Measurements from ENCODE around the gene ELOVL3.

DNA sequence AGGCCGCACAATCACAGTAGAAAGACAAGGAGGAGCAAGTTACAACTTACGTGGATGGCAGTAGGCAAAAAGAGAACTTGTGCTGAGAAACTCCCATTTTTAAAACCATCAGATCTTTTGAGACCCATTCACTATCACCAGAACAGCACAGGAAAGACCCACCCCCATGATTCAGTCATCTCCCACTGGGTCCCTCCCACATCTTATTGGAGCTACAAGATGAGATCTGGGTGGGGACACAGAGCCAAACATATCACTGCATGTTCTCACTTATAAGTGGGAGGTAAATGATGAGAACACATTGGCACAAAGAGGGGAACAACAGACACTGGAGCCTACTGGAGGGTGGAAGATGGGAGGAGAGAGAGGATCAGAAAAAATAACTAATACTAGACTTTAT is 41.5 kb upstream of the ELOVL3 start:
- TF ChIP-seq, protein P1, sequence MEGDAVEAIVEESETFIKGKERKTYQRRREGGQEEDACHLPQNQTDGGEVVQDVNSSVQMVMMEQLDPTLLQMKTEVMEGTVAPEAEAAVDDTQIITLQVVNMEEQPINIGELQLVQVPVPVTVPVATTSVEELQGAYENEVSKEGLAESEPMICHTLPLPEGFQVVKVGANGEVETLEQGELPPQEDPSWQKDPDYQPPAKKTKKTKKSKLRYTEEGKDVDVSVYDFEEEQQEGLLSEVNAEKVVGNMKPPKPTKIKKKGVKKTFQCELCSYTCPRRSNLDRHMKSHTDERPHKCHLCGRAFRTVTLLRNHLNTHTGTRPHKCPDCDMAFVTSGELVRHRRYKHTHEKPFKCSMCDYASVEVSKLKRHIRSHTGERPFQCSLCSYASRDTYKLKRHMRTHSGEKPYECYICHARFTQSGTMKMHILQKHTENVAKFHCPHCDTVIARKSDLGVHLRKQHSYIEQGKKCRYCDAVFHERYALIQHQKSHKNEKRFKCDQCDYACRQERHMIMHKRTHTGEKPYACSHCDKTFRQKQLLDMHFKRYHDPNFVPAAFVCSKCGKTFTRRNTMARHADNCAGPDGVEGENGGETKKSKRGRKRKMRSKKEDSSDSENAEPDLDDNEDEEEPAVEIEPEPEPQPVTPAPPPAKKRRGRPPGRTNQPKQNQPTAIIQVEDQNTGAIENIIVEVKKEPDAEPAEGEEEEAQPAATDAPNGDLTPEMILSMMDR (conservative IDR thresholded peaks at IDR 0.05; ENCODE audit: low read depth in 2 of 2), result no peak
- TF ChIP-seq EZH2 (IDR thresholded peaks at IDR 0.05; ENCODE audit: low read depth, unreplicated experiment) (no peak), POLR2AphosphoS5 (IDR thresholded peaks at IDR 0.05; ENCODE audit: low read depth) (no peak), EZH2phosphoT487 (IDR thresholded peaks at IDR 0.05; ENCODE audit: unreplicated experiment) (no peak), ZNF114 (CRISPR knock-in tag; IDR thresholded peaks at IDR 0.05) (no peak), CREB1 (CRISPR knock-in tag; IDR thresholded peaks at IDR 0.05; ENCODE audit: low read depth) (no peak), JUNB (IDR thresholded peaks at IDR 0.05; ENCODE audit: unreplicated experiment) (no peak), NANOG (IDR thresholded peaks at IDR 0.05; ENCODE audit: borderline replicate concordance) (no peak), STAT1 (IDR thresholded peaks at IDR 0.05; ENCODE audit: unreplicated experiment) (no peak), ZNF331 (CRISPR knock-in tag; IDR thresholded peaks at IDR 0.05; ENCODE audit: low read depth) (no peak)
- TF ChIP-seq, protein P2, sequence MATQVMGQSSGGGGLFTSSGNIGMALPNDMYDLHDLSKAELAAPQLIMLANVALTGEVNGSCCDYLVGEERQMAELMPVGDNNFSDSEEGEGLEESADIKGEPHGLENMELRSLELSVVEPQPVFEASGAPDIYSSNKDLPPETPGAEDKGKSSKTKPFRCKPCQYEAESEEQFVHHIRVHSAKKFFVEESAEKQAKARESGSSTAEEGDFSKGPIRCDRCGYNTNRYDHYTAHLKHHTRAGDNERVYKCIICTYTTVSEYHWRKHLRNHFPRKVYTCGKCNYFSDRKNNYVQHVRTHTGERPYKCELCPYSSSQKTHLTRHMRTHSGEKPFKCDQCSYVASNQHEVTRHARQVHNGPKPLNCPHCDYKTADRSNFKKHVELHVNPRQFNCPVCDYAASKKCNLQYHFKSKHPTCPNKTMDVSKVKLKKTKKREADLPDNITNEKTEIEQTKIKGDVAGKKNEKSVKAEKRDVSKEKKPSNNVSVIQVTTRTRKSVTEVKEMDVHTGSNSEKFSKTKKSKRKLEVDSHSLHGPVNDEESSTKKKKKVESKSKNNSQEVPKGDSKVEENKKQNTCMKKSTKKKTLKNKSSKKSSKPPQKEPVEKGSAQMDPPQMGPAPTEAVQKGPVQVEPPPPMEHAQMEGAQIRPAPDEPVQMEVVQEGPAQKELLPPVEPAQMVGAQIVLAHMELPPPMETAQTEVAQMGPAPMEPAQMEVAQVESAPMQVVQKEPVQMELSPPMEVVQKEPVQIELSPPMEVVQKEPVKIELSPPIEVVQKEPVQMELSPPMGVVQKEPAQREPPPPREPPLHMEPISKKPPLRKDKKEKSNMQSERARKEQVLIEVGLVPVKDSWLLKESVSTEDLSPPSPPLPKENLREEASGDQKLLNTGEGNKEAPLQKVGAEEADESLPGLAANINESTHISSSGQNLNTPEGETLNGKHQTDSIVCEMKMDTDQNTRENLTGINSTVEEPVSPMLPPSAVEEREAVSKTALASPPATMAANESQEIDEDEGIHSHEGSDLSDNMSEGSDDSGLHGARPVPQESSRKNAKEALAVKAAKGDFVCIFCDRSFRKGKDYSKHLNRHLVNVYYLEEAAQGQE (IDR thresholded peaks at IDR 0.05; ENCODE audit: unreplicated experiment), result no peak
- TF ChIP-seq, protein P3, sequence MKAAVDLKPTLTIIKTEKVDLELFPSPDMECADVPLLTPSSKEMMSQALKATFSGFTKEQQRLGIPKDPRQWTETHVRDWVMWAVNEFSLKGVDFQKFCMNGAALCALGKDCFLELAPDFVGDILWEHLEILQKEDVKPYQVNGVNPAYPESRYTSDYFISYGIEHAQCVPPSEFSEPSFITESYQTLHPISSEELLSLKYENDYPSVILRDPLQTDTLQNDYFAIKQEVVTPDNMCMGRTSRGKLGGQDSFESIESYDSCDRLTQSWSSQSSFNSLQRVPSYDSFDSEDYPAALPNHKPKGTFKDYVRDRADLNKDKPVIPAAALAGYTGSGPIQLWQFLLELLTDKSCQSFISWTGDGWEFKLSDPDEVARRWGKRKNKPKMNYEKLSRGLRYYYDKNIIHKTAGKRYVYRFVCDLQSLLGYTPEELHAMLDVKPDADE (IDR thresholded peaks at IDR 0.05), result no peak
- TF ChIP-seq, protein P4, sequence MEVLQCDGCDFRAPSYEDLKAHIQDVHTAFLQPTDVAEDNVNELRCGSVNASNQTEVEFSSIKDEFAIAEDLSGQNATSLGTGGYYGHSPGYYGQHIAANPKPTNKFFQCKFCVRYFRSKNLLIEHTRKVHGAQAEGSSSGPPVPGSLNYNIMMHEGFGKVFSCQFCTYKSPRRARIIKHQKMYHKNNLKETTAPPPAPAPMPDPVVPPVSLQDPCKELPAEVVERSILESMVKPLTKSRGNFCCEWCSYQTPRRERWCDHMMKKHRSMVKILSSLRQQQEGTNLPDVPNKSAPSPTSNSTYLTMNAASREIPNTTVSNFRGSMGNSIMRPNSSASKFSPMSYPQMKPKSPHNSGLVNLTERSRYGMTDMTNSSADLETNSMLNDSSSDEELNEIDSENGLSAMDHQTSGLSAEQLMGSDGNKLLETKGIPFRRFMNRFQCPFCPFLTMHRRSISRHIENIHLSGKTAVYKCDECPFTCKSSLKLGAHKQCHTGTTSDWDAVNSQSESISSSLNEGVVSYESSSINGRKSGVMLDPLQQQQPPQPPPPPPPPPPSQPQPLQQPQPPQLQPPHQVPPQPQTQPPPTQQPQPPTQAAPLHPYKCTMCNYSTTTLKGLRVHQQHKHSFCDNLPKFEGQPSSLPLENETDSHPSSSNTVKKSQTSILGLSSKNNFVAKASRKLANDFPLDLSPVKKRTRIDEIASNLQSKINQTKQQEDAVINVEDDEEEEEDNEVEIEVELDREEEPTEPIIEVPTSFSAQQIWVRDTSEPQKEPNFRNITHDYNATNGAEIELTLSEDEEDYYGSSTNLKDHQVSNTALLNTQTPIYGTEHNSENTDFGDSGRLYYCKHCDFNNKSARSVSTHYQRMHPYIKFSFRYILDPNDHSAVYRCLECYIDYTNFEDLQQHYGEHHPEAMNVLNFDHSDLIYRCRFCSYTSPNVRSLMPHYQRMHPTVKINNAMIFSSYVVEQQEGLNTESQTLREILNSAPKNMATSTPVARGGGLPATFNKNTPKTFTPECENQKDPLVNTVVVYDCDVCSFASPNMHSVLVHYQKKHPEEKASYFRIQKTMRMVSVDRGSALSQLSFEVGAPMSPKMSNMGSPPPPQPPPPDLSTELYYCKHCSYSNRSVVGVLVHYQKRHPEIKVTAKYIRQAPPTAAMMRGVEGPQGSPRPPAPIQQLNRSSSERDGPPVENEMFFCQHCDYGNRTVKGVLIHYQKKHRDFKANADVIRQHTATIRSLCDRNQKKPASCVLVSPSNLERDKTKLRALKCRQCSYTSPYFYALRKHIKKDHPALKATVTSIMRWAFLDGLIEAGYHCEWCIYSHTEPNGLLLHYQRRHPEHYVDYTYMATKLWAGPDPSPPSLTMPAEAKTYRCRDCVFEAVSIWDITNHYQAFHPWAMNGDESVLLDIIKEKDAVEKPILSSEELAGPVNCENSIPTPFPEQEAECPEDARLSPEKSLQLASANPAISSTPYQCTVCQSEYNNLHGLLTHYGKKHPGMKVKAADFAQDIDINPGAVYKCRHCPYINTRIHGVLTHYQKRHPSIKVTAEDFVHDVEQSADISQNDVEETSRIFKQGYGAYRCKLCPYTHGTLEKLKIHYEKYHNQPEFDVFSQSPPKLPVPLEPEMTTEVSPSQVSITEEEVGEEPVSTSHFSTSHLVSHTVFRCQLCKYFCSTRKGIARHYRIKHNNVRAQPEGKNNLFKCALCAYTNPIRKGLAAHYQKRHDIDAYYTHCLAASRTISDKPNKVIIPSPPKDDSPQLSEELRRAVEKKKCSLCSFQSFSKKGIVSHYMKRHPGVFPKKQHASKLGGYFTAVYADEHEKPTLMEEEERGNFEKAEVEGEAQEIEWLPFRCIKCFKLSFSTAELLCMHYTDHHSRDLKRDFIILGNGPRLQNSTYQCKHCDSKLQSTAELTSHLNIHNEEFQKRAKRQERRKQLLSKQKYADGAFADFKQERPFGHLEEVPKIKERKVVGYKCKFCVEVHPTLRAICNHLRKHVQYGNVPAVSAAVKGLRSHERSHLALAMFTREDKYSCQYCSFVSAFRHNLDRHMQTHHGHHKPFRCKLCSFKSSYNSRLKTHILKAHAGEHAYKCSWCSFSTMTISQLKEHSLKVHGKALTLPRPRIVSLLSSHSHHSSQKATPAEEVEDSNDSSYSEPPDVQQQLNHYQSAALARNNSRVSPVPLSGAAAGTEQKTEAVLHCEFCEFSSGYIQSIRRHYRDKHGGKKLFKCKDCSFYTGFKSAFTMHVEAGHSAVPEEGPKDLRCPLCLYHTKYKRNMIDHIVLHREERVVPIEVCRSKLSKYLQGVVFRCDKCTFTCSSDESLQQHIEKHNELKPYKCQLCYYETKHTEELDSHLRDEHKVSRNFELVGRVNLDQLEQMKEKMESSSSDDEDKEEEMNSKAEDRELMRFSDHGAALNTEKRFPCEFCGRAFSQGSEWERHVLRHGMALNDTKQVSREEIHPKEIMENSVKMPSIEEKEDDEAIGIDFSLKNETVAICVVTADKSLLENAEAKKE (CRISPR knock-in tag; IDR thresholded peaks at IDR 0.05), result no peak

All from GM23338 (cell line).